Fibroblast of the conjunctiva (primary cell): Measurements from ENCODE around the gene UBQLN1.
A peak's percentile ranks its signal among the peaks of the same experiment; 100 is the strongest.

Source experiments
- DNase-seq: peaks from one replicate; pipeline ENCODE4 v3.0.0-alpha.2; 2010; ENCODE audit warnings: low read depth

The UBQLN1 gene

DNA sequence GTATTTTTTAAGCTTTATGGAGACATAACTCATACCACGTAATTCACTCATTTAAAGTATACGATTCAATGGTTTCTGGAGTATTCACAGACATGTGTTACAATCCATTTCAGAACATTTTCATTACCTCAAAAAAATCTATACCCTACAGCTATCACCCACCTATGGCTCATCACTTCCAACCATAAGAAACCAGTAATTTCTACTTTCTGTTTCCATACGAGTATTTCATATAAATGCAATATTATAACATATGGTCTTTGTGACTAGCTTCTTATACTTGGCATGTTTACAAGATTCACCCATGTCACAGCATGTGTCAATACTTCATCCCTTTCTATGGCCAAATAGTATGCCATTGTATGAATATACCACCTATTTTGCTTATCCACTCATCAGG is 18.8 kb downstream of the UBQLN1 start:
- no peak for DNase-seq

DNA sequence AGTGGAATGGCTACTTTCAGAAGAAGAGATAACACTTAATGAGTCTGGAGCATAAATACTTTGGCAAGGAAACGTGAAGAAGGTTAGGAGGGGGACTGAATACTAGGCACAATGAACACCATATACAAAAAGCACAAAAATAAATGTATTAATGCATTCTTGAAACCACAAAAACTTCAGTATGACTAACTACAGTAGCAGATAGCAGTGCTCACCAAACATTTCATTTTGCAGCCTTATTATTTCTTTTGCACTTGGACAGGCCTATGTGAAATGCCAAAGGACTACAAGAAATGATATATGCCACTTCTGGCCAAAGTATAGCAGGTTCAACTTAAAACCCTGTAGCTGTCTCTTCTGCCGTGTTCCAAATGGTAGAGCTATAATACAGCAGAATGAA is 26.3 kb downstream of the UBQLN1 start:
- DNase-seq, result no peak

DNA sequence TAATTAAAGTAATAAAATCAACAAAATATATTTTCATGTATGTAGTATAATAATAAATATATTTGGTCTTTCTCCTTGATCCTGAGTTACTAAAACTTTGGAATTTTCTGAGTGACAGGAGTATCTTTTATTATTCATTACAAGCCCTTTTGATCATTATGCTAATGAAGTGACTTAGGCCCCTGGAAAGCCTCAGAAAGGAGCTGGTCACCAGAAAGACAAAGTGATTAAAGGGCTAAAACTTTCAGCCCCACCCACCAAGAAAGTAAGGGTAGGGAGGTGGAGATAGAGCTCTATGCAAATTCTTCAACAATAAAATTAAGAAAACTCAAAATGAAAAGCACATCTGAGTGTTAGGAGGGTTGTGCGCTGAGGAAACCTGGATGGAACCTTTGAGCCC is 27.5 kb downstream of the UBQLN1 start:
- no peak for DNase-seq

DNA sequence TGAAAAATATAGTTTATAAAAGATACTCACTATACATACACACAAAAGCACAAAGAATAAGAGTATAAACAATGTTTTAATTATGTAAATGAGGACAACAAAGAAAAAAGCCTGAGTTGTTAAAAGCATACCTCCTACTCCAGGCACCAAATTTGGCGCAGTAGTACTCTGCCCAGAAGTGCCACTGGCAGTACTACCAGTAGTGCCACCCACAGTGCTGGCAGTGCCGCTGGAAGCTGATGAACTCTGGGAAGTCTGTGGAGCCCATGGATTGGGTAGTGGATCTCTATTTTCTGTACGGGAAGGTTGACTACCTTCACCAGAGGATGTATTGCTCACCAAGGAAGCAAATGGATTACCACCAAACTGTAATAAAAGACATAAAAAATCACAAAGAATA is 30.2 kb downstream of the UBQLN1 start:
- DNase-seq, result no peak

DNA sequence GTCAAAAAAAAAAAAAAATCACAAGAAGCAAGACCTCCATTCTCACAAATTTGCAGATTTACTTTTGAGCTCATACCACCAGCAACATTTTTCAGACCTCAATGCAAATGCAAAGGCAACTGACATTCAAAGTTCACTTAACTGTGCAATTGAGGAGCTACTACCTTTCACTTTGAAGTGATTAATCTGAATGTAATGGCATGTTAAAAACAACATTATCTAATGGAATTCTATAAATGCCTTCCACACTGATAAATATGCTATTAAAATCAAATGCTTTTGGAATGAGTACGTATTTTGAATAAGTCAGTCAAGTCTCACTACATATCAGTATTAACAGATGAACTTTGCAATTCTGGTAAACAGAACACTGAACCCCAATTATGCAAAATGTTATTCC is 32.3 kb downstream of the UBQLN1 start:
- no peak for DNase-seq

DNA sequence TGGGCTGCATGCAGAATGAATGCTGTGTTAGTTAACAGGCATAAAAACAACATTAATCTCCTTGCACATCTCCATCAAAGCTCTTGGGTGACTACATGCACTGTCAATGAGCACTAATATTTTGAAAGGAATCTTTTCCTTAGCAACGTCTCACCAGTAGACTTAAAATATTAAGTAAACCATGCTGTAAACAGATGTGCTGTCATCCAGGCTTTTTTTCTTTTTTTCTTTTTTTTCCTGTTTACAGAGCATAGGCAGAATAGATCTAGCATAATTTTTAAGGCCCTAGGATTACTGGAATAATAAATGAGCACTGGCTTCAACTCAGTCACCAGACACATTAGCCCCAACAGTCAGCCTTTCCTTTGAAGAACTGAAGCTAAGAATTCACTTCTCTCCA is 36.3 kb downstream of the UBQLN1 start:
- DNase-seq, result no peak

DNA sequence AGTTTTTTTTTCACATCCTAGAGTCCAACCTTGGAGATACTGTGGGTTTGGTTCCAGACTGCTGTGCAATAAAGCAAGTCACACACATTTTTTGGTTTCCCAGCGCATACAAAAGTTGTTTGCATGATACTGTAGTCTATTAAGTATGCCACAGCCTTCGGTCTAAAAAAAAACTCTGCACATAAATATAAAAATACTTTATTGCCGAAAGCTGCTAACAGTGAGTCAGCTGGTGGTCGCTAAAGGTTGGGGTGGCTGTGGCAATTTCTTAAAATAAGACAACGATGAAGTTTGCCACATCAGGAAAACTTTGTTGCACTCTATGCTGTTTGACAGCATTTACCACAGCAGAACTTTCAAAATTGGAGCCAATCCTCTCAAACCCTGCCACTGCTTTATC is 37.4 kb downstream of the UBQLN1 start:
- no peak for DNase-seq

DNA sequence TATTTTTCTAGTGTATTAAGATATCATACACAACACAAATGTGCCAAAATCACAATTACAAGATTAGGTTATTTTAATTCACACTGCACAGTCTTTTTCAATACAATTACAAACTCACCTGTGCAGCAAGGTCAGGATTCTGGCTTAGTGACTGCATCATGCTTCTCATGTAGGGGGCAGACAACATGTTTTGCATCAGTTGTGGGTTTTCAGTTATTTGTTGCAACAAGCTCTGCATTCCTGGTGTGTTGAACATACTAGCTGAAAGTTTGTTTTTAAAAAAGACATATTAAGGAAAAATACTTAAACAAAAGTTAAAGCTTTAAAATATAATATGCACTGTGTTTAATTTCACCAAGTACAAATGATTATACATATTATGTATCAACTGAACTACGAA is 38.7 kb downstream of the UBQLN1 start:
- DNase-seq, result no peak

DNA sequence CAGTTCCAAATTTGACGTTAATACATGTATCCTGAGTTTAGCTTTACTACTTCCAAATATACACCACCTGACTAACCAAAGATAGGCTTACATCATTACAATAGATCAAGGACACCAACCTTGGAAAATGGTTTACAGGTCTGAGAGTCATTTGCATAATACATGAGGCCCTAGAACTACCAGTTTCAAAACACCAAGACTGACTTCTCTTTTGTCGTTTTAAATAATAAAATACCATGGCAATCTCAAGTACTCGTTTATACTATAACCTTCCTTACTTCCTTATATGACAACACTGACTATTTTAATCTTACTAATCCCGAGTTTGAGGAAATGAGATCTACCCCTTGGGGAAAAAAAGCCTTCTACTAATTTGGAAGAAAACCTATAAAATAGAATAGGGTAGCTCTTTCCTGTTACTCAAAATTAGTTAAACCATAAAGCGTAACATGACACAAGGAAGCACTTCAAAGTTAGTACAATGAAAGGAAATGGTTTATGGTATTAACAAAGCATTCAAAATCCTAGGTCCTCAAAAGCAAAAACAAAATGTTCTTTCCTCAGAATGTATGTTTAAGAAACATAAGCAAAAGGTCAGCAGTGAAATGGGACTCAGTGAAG is 42.1 kb downstream of the UBQLN1 start:
- no peak for DNase-seq

DNA sequence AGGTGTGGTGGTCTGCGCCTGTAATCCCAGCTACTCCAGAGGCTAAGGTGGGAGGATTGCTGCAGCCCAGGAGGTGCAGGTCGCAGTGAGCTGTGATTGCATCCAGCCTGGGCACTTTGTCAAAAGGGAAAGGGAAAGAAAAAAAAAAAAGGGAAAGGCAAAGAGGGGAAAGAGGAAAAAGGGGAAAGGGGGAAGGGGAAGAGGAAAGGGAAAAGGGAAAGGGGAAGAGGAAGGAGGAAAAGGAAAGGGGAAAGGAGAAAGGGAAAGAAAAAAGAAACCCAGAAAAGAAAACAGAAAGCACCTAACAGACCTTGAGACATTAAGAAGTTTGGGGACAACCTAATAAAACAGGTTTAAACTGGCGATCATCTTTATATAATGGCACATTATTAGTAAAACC is 44.8 kb downstream of the UBQLN1 start:
- DNase-seq, result no peak

DNA sequence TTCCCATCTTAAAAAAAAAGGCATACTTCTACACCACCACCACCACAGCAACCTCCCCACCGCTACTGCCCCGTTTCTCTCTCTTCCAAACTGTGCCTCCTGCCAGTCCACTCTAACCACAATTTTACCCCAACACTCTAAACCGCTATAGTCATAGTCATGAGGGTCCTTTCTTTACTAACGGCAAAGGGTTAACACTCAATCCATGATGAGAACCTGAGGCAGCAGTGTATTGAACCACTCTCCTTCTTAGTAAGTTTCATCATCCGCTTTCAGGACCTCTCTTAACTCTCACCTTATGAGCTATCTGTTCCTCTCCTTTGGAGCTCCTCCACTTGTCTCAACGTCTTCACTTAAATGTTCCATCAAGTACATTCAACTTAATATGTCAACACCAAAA is 50.8 kb downstream of the UBQLN1 start:
- DNase-seq, result no peak

DNA sequence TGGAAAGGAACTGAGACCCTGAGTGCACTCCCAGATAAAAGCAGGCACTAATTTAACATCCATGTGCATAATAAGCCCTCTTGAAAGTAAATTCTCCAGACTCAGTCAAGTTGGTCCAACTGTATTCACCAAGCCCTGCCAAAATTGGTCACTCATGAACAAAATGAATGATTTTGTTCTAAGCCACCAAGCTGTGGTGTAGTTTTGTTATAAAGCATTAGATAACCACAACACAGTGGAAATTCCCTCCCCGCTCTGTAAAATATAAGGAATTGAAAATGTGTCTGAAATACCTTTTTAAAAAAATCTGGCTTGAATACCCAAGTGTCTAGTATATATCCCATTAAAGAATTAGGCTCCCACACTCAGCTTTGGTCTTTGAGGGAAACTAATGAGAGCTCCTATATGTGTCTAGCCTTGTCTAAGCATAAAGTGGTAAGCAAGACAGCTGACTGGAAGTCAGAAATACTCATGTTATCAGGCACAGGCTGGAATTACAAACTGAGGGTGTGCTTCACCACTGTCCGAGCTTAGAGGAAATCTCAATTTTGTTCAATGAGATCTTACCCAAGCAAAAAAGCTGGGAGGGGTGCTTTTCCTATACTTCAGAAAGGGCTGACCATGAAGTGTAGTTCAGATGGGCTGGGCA is 51.6 kb downstream of the UBQLN1 start:
- DNase-seq, result no peak

DNA sequence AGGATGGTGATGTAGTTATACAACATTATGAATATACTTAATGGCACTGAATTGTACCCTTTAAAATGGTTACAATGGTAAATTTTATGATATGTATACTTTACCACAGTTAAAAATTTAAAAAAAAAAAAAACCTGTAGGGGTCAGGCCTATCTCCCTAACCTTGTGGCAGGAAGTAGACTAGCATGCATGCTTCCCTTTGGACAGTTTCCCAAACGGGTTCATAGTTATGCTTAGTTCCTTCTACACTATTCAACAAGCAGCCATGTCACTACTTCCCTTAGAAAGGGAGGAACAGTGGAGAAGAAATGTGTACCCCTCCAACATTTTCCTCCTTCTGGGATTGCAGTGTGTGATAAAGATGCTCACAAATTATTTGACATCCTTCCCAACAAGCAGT is 52.3 kb downstream of the UBQLN1 start:
- DNase-seq, result no peak

DNA sequence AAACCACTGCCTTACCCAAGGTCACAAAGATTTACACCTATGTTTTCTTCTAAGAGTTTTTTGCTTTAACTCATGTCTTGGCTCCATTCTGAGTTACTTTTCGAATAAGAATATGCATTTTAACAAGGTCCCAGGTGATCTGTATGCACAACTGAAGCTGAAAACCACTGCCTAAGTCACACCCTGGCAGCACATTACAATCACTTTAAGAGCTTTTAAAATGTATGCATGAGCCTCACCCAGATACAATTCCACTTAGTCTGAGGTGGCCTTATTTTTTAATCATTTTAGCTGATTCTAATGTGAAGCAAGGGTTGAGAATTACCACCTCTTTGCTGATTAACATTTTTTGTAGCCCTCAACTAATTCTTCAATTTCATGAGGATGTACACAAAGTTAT is 55.3 kb downstream of the UBQLN1 start:
- no peak for DNase-seq

DNA sequence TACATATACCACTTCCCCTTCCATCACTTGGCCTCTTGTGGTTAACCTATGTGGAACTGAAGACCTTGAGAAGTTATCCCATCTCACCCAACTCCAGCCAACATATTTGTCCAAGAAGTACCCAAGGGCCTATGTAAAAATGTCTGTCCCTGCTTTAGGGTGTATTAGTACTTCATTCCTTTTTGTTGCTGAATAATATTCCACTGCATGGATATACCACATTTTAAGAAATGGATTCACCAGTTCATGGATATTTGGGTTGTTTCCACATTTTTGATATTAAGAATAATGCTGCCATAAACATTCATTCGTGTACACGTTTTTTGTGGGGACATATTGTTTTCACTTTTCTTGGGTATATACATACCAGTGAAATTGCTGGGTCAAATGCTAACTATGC is 56.2 kb downstream of the UBQLN1 start:
- no peak for DNase-seq

DNA sequence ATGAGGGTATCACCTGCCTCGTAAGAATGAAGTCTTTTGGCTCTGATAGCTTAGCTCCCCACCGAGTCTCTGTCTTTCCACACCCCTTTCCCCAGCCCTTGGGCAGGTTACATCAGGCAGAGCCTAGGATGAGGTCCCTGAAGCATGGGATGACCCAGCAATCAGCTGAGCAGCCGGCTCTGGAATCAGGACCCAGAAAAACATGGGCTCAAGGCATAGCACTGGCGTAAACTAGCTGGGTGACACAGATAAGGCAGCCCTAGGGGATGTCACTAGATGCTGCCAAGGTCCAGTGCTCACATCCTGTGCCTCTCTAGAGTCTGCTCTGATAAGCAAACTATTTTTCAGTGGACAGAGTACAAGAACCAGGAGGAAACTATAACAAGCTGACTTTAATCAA is 58.2 kb downstream of the UBQLN1 start:
- DNase-seq, result no peak

DNA sequence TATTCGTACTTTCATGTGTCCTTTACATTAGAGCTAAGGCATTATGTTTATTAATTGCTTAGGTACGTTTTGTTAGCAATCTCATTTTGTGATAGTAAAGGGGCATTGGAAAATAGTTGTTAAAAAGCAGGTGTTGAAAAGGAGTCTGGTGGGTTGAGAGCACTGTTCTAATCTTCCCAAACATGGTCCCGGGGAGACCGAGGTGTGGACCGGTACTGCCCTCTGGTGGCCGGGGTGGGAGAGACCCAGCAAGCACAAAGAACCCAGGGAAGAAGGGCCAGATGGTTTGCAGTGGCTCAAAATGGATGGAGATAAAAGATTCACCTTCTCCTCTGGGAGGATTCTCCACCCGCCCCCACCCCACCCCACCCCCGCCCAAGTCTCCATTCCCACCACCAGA is 58.7 kb downstream of the UBQLN1 start:
- DNase-seq, result peak; percentile 17

DNA sequence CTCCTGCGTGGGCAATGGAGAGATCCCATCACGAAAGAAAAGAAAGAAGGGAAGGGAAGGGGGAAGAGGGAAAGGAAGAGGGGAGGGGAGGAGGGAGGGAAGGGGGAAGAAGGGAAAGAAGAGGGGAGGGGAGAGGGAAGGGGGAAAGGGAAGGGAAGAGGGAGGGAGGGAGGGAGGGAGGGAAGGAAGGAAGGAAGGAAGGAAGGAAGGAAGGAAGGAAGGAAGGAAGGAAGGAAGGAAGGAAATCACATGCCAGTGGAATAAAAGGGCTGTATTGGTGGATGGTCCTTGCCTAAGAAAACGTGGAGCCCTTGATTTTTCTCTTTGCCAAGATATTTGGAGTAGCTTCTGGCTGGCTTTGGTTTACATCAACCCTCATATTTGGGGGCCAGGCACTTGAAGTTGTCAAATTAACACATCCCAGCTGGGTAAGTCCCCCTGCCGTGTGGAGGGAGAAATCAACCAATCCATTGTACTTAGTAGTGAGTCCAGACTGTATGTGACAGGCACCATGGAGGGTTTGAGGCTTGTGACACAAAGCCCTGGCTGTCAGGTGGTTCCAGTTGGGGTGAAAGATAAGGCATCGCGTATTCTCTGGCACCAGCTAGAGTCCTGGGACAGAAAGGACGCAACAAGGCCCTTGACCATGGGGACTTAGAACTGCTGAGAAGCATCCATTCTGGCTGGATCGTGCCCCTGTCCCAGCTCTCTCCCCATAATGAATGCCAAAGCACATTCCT is 61.1 kb downstream of the UBQLN1 start:
- no peak for DNase-seq

DNA sequence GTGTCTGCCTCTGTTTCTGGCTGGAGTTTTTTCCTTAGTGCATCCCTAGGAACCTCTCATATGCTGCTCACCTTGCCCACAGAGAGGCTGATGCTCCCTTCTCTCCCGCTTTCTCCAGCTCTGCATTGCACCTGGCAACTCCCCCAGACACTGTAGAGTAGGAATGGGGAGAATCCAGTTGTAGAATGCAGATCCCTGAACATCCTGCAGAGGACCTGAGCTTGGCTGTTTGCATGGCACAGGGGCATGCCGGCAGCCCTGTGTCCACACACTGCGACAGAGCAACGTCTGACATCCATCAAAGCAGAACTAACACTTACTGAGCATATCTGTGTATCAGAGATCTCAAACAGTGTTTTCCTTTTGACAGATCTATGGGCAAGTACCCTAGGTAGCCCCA is 65.0 kb downstream of the UBQLN1 start:
- no peak for DNase-seq

DNA sequence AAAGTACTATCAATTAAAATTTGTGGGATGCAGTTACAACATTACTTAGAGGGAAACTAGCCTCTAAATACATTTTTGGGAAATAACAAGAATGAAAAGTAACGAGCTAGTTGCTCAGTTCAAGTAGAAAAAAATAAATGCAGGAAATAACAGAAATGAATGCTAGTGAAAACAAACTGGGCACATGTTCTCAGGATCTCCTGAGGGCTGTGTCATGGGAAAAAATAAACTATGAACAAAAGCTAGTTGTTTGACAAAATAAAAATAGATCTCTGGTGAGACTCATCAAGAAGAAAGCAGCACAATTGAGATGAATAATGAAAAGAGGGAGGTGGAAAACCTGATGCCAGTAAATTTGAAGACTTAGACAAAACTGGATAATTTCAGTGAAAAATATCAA is 68.5 kb downstream of the UBQLN1 start:
- no peak for DNase-seq

DNA sequence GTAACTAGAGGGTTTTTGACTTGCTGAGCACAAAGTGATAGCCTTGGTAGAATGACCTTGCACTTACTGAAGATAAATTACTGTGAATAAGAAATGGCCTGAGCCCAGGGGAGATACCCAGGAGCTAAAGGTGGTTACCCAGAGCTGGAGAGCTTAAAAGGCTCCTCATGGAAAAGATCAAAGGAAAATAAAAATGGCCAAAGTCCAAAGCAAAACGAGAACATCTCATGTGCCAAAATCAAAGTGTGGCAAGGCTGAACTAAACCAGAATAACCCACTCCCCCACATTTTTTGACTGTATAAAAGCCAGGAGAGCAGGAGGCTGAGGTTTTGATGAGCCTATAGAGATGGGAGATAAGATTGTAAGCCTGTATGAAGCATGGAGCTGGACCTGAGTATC is 70.4 kb downstream of the UBQLN1 start:
- DNase-seq, result no peak

DNA sequence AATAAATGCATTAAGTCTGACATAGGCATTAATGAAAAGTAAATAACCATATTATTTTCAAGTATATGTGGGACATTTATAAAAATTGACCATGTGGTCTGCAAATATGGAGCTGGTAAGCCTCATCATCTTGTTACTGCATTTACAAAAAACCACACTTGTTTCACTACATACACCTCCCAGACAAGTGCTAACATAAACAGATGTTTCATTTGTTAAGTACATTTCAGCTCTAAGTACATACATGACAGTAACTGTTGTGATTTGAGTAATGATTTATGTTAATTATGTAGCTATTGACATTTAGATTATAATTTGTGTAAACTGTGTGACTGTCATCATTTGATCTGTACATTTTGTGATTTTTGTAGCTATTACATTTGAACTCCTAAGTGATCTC is 70.9 kb downstream of the UBQLN1 start:
- DNase-seq, result no peak

DNA sequence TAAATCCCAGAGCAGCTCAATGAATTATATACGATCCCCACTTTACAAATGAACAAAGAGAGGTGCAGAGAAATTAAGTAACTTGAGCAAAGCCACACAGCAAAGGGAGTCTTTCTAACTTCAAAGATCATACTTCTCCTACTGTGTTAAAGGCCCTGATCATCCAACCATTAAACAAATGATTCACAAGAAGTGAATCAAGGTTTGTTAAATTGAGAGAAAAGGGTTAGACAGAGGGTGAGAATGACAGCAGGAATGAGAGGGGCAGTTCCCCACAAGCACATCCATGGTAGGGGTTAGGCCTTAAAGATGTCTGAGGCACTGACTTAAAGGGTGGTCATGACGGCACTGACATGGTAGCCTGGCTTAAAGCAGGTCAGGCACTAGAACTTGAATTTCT is 74.1 kb downstream of the UBQLN1 start:
- DNase-seq, result no peak

DNA sequence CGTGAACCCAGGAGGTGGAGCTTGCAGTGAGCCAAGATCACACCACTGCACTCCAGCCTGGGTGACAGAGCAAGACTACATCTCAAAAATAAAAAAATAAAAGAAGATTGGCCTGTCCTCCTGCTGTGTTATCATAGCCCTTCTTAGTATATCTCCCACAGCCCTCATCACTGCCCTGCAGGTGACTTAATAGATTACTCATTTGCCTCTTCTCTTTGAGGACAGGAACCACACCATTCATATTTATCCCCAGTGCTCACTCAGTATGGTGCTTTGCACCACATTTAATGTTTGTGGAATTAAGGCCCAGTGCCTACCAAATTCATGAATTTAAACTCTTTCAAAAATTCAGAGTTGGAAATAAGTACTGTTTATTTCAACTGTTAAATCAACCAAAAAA is 74.5 kb downstream of the UBQLN1 start:
- DNase-seq, result no peak
